Epithelial cell of esophagus (primary cell): ENCODE data around the gene SLC2A10.

Source experiments
- DNase-seq: peaks from one replicate; pipeline ENCODE4 v3.0.0; 2010; ENCODE audit warnings: low read depth
- H3K4me3 ChIP-seq: 2 replicates; pipeline ENCODE4 v1.5.1; 2011; ENCODE audit warnings: mild to moderate bottlenecking, low read length, control low read depth
- TF ChIP-seq, protein P1 (sequence below): IDR thresholded peaks from 2 replicates; pipeline ENCODE4 v1.5.1; 2011; ENCODE audit warnings: low read depth, mild to moderate bottlenecking, low read length, control low read depth, inconsistent platforms; ENCODE audit not compliant: insufficient read depth; ENCODE audit errors: missing control alignments

Gene SLC2A10

DNA sequence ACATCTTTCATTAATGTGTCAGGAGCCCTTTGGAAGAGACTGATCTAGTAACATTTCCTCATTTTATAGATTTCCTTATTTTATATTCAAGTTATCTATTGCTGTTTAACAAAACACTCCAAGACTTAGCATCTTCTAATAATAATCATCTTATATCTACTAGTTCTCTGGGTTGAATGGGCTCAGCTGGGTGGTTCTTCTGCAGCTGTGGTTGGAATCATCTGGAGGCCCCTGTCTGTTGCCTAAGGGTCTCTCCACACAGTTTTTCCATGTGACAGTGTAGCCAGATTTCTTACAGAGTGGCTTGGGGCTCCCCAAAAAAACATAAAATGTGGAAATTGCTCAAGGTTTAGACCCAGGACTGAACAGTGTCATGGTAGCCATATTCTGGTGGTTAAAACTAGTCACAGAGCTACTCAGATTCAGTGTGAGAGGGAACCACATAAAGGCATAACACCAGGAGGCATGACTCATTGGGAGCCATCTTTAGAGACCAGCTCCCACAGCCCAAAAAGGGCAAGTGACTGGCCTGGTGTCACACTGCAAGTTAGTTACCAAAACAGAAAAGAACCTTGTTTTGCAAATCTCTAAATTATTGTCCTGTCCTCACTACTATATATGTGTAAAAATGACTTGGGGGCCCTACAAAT, 11.5 kb downstream of the SLC2A10 start:
- TF ChIP-seq, protein P1, sequence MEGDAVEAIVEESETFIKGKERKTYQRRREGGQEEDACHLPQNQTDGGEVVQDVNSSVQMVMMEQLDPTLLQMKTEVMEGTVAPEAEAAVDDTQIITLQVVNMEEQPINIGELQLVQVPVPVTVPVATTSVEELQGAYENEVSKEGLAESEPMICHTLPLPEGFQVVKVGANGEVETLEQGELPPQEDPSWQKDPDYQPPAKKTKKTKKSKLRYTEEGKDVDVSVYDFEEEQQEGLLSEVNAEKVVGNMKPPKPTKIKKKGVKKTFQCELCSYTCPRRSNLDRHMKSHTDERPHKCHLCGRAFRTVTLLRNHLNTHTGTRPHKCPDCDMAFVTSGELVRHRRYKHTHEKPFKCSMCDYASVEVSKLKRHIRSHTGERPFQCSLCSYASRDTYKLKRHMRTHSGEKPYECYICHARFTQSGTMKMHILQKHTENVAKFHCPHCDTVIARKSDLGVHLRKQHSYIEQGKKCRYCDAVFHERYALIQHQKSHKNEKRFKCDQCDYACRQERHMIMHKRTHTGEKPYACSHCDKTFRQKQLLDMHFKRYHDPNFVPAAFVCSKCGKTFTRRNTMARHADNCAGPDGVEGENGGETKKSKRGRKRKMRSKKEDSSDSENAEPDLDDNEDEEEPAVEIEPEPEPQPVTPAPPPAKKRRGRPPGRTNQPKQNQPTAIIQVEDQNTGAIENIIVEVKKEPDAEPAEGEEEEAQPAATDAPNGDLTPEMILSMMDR = no peak
- DNase-seq = no peak
- H3K4me3 ChIP-seq = no peak overlapping the region

DNA sequence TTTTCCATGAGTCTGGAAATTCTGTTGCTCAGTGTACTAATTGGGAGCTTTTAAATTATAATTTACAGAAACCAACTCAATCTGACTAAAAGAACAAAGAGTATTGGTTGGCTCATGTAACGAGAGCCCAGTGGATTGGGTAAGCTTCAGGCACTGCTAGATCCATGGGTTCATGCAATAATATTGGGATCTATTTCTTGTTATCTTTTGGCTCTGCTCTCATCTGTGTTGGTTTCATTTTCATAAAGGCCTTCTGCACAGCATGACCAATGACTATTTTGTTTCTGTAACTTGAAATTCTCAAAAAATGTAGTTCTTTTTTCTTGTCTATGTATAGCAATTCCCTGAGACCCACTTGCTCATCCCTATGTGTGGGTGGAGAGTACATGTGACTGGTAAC, 12.0 kb downstream of the SLC2A10 start:
- no peak for DNase-seq
- H3K4me3 ChIP-seq = no peak overlapping the region
- TF ChIP-seq, protein P1 = no peak

DNA sequence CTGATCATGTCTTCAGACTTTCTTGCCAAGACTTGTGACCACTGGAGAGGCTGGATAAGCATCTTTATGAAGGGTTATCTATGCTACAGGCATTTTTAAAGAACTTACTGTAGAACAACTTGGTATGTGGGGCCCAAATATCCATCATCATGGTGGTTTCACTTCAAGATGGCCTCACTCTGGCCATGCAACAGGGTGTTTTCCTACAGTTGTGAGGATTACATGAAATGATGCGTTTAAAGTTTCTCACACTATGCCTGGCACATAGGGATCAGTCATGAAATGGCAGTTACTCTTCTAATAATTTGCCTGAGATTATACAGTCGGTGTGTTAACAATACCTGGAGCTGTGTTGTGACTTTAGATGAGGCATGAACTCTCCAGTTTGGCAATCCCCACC, 13.0 kb downstream of the SLC2A10 start:
- no peak for DNase-seq
- TF ChIP-seq, protein P1 = no peak

DNA sequence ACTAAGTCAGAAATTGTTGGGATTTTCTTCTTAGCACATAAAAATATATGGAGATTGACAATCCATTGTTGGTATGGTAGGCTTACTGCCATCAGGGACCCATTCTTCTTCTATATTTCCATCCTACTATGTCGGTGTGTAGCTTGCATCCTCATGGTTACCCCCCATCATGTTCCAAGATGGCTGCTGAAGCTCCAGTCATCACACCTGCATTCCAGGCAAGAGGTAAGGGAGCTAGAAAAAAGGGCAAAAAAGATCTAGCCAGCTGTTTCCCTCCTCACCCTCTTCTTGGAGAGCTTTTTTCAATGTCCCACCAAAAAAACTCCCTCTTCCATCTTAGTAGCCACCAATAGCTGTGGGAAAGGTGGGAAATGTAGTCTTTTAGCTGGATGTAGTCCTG, 13.6 kb downstream of the SLC2A10 start:
- DNase-seq = no peak
- TF ChIP-seq, protein P1 = no peak
- no peak overlapping the region for H3K4me3 ChIP-seq

More for the DNA sequence above, 13.0 kb downstream of the SLC2A10 start:
- H3K4me3 ChIP-seq = no peak overlapping the region

DNA sequence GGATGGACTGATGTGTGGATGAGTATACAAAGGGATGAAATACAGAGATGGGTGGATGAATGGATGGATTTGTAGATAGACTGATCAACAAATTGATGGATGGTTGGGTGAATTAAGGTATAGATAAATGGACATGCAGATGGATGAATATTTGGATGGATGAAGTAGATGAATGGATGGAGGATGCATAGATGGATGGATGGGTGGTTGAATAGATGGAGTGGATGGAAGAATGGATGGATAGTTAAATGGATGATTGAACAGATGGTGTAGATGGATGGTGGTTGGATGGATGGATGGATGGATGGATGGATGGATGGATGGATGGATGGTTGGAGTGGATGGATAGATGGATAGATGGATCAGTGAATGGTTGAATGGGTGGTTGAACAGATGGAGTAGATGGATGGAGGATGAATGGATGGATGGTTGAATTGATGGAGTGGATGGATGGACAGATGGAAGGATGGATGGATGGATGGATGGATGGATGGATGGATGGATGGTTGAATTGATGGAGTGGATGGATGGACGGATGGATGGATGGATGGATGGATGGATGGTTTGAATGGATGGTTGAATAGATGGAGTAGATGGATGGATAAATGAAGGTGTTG, 15.0 kb downstream of the SLC2A10 start:
- H3K4me3 ChIP-seq = no peak overlapping the region
- no peak for DNase-seq
- TF ChIP-seq, protein P1 = no peak

DNA sequence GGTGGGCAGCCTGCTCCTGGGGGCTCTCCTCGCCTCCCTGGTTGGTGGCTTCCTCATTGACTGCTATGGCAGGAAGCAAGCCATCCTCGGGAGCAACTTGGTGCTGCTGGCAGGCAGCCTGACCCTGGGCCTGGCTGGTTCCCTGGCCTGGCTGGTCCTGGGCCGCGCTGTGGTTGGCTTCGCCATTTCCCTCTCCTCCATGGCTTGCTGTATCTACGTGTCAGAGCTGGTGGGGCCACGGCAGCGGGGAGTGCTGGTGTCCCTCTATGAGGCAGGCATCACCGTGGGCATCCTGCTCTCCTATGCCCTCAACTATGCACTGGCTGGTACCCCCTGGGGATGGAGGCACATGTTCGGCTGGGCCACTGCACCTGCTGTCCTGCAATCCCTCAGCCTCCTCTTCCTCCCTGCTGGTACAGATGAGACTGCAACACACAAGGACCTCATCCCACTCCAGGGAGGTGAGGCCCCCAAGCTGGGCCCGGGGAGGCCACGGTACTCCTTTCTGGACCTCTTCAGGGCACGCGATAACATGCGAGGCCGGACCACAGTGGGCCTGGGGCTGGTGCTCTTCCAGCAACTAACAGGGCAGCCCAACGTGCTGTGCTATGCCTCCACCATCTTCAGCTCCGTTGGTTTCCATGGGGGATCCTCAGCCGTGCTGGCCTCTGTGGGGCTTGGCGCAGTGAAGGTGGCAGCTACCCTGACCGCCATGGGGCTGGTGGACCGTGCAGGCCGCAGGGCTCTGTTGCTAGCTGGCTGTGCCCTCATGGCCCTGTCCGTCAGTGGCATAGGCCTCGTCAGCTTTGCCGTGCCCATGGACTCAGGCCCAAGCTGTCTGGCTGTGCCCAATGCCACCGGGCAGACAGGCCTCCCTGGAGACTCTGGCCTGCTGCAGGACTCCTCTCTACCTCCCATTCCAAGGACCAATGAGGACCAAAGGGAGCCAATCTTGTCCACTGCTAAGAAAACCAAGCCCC, 16.0 kb downstream of the SLC2A10 start:
- TF ChIP-seq, protein P1 = no peak
- H3K4me3 ChIP-seq = no peak overlapping the region
- no peak for DNase-seq
